NCI-H146 treated with DMSO at 0.1 percent for 48 hours (cell line): ENCODE data around the gene MAGI1.
"Not testable (repeated sequence)": the region's sequence is repeated elsewhere in the genome, so short reads cannot be mapped to it uniquely, and the experiment has no call there.

Experiments
- DNase-seq: peaks from one replicate; lab custom pipeline; 2025; ENCODE audit not compliant: unreplicated experiment; lab: John Stamatoyannopoulos, UW

Gene MAGI1

GRCh38 chr3:65550137-65550536, 488.6 kb downstream of the MAGI1 start:
- no peak for DNase-seq

GRCh38 chr3:65549626-65549959, 489.1 kb downstream of the MAGI1 start:
- DNase-seq = no peak

GRCh38 chr3:65548848-65549625, 489.7 kb downstream of the MAGI1 start:
- no peak for DNase-seq

- no peak for DNase-seq
Measured at GRCh38 chr3:65545429-65545828, 493.3 kb downstream of the MAGI1 start.

GRCh38 chr3:65543391-65543790, 495.3 kb downstream of the MAGI1 start:
- DNase-seq = not testable (repeated sequence)

GRCh38 chr3:65540666-65541065, 498.1 kb downstream of the MAGI1 start:
- DNase-seq = no peak

- no peak for DNase-seq
Measured at GRCh38 chr3:65539616-65540015, 499.1 kb downstream of the MAGI1 start.

- DNase-seq = no peak
Measured at GRCh38 chr3:65538101-65538500, 500.6 kb downstream of the MAGI1 start.

- no peak for DNase-seq
Measured at GRCh38 chr3:65537109-65537508, 501.6 kb downstream of the MAGI1 start.

- DNase-seq = no peak
Measured at GRCh38 chr3:65535260-65535659, 503.5 kb downstream of the MAGI1 start.

- no peak for DNase-seq
Measured at GRCh38 chr3:65534805-65535204, 503.9 kb downstream of the MAGI1 start.

GRCh38 chr3:65532749-65533148, 506.0 kb downstream of the MAGI1 start:
- no peak for DNase-seq

GRCh38 chr3:65532215-65532614, 506.5 kb downstream of the MAGI1 start:
- no peak for DNase-seq

GRCh38 chr3:65531499-65531898, 507.2 kb downstream of the MAGI1 start:
- DNase-seq = no peak

GRCh38 chr3:65526656-65527055, 512.1 kb downstream of the MAGI1 start:
- no peak for DNase-seq

- DNase-seq = no peak
Measured at GRCh38 chr3:65524584-65524983, 514.1 kb downstream of the MAGI1 start.

- DNase-seq = no peak
Measured at GRCh38 chr3:65523878-65524277, 514.8 kb downstream of the MAGI1 start.

- DNase-seq = no peak
Measured at GRCh38 chr3:65521032-65521431, 517.7 kb downstream of the MAGI1 start.

- DNase-seq = no peak
Measured at GRCh38 chr3:65516998-65517397, 521.7 kb downstream of the MAGI1 start.

GRCh38 chr3:65514317-65514716, 524.4 kb downstream of the MAGI1 start:
- not testable (repeated sequence) for DNase-seq

- DNase-seq = not testable (repeated sequence)
Measured at GRCh38 chr3:65509423-65509794, 529.3 kb downstream of the MAGI1 start.

- DNase-seq = no peak
Measured at GRCh38 chr3:65508750-65509422, 529.8 kb downstream of the MAGI1 start.

- DNase-seq = no peak
Measured at GRCh38 chr3:65507437-65507836, 531.3 kb downstream of the MAGI1 start.
